Stimulated activated CD8-positive, alpha-beta memory T cell treated with anti-CD3 and anti-CD28 coated beads, Interleukin-4, amount 100 ng/mL, for 48 hours (primary cell): ENCODE measurements around the gene ZNF611.
"Not testable (repeated sequence)": the region's sequence is repeated elsewhere in the genome, so short reads cannot be mapped to it uniquely, and the experiment has no call there.

Experiments
- DNase-seq: peaks from one replicate; pipeline ENCODE4 v3.0.0-alpha.2; 2020

ZNF611 gene

DNA sequence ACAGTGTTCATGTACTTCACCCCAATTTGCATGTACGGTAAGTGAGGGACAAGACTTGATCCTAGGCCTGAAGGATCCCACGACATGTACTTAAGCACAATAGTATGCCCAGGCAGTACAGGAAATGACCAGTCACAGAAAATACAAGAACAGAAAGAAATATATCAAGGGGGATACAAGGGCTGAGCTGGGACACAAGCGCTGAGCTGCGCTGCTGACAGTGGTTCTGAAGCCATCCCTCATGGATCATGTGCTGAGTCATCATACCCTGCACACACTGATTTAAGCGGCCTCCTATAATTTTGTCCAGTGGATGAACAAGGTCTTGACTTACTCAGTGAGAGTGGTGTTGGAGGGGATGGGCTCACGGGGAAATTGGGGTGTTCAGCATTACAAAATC is 59.6 kb downstream of the ZNF611 start:
- not testable (repeated sequence) for DNase-seq

DNA sequence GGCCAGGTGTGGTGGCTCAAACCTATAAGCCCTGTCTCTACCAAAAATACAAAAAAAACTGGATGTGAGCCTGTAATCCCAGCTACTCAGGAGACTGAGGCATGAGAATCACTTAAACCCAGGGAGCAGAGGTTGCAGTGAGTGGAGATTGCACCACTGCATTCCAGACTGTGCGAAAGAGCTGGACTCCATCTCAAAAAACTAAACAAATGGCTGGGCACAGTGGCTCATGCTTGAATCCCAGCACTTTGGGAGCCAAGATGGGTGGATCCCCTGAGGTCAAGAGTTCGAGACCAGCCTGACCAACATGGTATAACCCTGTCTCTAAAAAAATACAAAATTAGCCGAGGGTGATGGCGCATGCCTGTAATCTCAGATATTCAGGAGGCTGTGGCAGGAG is 61.8 kb downstream of the ZNF611 start:
- no peak for DNase-seq

DNA sequence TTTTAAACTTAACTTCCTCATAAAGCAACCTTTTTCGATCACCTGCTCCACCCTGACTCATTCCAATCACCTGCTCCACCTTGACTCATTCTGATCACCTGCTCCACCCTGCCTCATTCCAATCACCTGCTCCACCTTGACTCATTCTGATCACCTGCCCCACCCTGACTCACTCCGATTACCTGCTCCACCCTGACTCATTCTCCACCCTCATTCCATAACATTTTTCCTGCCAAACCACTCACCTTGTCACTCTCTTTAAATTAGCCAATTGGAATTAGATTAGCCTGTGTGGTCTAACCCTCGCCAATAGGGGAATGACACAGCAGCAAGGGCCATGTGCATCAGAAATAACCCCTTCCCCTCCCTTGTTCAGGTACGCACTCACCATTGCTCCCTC is 64.8 kb downstream of the ZNF611 start:
- no peak for DNase-seq

DNA sequence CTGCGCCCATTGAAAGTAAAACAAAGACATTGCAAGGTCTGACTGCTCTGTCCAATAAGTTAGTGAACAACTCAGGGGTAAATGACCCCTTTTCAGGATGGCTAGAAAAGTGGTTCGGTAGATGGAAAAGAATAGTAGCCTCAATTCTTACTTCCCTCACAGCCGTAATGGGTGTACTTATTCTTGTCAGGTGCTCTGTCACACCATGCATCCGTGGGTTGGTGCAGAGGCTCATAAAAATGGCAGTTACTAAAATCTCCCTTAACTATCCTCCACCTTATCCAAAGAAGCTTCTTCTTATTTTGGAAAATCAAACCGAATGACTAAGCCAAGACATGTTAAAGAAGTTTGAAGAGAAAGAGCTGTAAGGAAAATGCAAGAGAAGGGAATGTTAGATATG is 65.3 kb downstream of the ZNF611 start:
- no peak for DNase-seq

DNA sequence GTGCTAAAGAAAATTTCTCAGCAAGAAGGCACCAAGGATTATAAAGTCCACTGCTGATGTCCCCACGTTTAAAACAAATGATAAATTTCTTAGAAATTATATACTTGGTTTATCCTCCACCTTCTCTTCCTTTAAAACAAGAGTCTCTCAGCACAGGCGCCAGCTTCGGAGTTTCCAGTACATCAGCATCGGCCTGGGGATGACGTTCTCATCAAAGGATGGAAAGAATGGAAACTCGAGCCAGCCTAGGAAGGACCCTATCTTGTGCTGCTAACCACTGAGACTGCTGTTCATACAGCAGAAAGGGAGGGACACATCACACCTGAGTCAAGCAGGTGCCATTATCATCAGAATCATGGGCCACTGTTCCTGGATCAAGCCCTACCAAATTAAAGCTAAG is 66.9 kb downstream of the ZNF611 start:
- DNase-seq: no peak

DNA sequence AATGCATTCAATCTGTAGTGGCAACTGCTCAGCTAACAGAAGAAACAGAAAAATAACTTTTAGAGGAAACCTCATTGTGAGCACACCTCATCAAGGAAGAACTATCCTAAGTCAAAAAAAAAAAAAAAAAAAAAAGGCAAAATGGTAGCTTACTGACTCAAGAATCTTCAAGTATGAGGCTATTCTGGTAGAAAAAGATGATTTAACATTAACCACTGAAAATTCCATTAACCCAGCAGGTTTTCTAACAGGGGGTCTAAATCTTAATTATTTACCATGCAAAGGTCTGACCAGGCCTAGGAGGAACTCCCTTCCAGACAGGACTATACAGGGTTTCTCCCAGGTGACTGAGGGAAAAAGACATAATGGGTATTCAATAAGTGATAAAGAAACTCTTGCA is 68.3 kb downstream of the ZNF611 start:
- no peak for DNase-seq

DNA sequence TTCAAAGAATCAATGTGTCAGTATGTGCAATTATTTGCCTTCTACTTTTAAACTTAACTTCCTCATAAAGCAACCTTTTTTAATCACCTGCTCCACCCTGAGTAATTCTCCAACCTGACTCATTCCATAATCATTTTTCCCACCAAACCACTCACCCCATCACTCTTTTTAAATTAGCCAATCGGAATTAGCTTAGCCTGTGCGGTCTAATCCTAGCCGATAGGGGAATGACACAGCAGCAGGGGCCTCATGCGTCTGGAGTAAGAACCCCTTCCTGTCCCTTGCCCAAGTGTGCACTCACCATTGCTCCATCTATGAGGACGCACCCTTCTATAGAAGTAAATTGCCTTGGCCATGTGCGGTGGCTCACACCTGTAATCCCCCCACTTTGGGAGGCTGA is 69.3 kb downstream of the ZNF611 start:
- DNase-seq: no peak

DNA sequence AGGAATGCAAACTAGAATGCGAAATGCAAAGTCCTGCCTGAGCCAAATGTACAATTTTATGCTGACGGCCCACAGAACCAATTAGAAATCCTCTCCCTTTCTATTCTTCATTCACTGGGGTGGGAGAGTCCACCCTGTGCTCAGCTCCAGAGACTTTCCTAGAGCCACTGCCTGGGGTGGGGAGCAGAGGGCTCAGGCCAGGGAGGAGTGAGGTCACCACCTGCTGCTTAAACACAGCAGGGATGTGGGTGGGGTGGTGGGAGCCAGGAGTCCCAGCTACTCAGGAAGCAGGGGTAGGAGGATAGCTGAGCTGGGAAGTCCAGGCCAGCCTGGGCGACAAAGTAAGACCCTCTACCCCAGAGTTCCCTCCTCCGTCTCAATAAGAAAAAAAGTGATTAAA is 69.8 kb downstream of the ZNF611 start:
- DNase-seq: no peak

DNA sequence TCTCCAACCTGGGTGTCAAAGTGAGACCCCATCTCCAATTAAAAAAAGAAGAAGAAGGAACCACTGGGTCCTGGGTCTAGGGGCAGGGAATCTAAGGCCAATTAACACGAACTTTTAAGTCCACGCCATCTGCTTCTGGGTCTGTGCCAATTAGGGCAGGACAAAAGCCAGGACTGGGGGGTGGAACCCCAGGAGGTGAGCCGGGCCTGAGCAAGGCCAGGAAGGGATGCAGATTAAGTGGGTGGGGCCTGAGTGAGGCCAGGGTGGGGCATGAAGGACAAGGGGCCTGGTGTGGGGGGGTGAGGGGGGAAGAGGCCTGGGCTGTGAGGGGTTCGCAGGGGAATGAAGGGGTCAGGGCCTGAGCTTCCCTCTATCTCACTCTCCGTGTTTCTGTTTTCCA is 70.4 kb downstream of the ZNF611 start:
- no peak for DNase-seq

DNA sequence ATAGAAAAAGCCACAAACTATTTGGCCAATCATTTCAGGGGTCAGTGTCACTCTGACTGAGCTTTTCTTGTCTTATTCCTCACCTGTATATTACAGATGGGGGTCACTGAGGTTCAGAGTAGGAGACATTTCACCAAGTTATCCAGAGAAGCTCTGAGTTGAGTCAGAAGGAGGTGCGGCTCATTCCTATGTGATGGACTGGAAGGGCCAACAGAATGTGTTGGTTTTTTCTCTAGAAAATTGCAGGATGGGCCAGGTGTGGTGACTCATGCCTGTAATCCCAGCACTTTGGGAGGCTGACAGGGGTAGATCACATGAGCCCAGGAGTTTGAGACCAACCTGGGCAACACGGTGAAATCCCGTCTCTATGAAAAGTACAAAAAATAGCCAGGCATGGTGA is 72.2 kb downstream of the ZNF611 start:
- DNase-seq: no peak

DNA sequence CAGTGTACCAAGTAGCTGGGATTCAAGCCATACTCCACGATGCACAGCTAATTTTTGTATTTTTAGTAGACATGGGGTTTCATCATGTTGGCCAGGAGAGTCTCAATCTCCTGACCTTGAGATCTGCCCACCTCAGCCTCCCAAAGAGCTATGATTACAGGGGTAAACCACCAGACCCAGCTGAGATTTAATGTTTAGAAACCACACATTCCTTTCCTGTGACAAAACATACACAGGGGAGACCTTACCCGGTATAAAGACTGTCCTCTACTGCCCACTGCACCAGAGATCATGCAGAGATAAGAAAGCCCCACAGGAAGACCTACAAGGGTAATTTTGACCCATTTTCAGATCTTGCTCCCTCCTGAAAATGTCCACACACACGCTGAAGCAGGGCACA is 73.9 kb downstream of the ZNF611 start:
- no peak for DNase-seq

DNA sequence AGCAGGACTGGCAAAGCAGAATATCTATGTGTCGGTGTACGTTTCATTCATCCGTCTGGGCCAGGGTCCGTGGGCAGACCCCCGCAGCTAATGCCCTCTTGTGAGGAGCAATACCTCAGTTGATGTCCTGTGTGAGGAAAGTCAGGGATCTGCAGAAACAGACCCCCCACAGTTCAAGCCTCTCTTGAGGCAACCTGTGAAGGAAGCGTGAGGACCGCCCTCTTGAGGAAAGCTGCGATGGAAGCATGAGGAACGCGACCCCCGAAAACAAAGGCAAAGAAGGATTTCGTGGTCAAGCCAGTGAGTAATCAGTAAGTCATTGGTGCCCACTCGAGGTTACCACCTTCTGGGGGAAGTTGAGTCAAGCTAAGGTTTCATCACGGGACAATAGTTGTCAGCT is 75.8 kb downstream of the ZNF611 start:
- no peak for DNase-seq

DNA sequence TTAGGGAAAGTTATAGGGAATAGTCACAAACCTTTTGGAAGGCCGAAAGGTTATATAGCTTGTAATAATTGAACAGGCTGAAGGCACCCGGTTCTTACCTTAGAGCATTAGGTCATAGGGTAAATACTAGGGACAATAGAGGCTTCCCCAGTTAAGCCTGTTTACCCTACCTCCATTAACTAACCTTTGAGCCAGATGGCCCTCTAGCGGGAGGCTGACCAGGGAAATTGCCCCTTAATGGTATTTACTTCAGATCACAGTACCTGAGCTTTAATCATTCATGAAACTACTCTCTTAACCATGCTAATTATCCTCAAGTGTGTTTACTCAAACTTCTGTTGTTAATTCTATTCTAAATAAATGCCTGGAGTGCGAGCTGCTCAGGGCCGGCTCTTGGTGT is 76.2 kb downstream of the ZNF611 start:
- no peak for DNase-seq

DNA sequence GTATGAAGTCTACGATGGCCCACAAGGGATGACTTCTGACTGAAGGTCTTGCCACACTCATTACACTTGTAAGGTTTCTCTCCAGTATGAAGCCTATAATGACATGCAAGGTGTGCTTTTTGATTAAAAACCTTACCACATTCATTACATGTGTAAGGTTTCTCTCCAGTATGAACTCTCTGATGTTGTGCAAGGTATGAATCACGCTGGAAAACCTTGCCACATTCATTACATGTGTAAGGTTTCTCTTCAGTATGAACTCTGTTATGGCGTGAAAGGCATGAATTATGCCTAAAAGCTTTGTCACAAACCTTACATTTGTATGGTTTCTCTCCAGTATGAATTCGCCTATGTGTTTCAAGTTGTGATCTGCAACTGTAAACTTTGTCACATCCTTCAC is 81.7 kb downstream of the ZNF611 start:
- no peak for DNase-seq
